ENCODE measurements around the gene NF1. TPM values are rescaled to one million over a fixed set of nuclear protein-coding genes. Genes with fewer than 3 reads are reported as not detected.
A peak's percentile ranks its signal among the peaks of the same experiment; 100 is the strongest.
"Not testable (repeated sequence)": the region's sequence is repeated elsewhere in the genome, so short reads cannot be mapped to it uniquely, and the experiment has no call there.

Gene NF1
- polyA plus RNA-seq, 3 donors, result 1.2 to 7.4 (median 2.1) TPM

GRCh38 chr17:31379597-31380205 lies 284.9 kb downstream of the NF1 start:
- H3K27me3 ChIP-seq (ENCODE audit: control insufficient read depth in 2 of 2, insufficient read depth in 2 of 2, low read length in 2 of 2), result no peaks in the 10 kb centered on the region
- Mint-ChIP-seq H3K36me3 (peaks cover 9 to 14% of the 10 kb centered on the region in 2 donors), H3K4me3 (no peak overlapping the region), H3K27me3 (ENCODE audit: low read depth in 3 of 3) (no peaks in the 10 kb centered on the region), H3K9me3 (no peaks in the 10 kb centered on the region), H3K4me1 (no peaks in the 10 kb centered on the region), H3K27ac (peak overlapping the region in 1 of 7 donors; percentile 63)
- H3K4me3 ChIP-seq (replicated peaks in 1 of 3; ENCODE audit: low read depth in 2 of 3, low read length in 3 of 3), result no peak overlapping the region
- H3K9me3 ChIP-seq (replicated peaks in 1 of 2; ENCODE audit: control insufficient read depth in 1 of 2, insufficient read depth in 1 of 2, low read length in 2 of 2), result no peaks in the 10 kb centered on the region
- peaks cover 0 to under 1% of the 10 kb centered on the region in 2 donors for H3K4me1 ChIP-seq (ENCODE audit: control insufficient read depth in 1 of 2, insufficient read depth in 2 of 2, low read length in 2 of 2)
- H2AFZ ChIP-seq (ENCODE audit: insufficient read depth, low read depth, low read length, poor library complexity, severe bottlenecking), result no peak overlapping the region
- no peaks in the 10 kb centered on the region for H3K79me2 ChIP-seq (ENCODE audit: insufficient read depth, low read length)
- TF ChIP-seq, protein P1, sequence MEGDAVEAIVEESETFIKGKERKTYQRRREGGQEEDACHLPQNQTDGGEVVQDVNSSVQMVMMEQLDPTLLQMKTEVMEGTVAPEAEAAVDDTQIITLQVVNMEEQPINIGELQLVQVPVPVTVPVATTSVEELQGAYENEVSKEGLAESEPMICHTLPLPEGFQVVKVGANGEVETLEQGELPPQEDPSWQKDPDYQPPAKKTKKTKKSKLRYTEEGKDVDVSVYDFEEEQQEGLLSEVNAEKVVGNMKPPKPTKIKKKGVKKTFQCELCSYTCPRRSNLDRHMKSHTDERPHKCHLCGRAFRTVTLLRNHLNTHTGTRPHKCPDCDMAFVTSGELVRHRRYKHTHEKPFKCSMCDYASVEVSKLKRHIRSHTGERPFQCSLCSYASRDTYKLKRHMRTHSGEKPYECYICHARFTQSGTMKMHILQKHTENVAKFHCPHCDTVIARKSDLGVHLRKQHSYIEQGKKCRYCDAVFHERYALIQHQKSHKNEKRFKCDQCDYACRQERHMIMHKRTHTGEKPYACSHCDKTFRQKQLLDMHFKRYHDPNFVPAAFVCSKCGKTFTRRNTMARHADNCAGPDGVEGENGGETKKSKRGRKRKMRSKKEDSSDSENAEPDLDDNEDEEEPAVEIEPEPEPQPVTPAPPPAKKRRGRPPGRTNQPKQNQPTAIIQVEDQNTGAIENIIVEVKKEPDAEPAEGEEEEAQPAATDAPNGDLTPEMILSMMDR (IDR thresholded peaks at IDR 0.05), result no peak
- H3K27ac ChIP-seq (ENCODE audit: low read depth in 1 of 2, low read length in 2 of 2), result no peak overlapping the region
- no peaks in the 10 kb centered on the region for H3K36me3 ChIP-seq (replicated peaks in 1 of 2; ENCODE audit: control insufficient read depth in 1 of 2, insufficient read depth in 2 of 2, low read length in 2 of 2)
- WGBS (ENCODE audit: insufficient coverage), result no CpG with 5 or more reads among the region's 1 CpG
- intact Hi-C loops (cut with micrococcal nuclease), result no loop called here
- no peak overlapping the region for H3K9ac ChIP-seq (ENCODE audit: insufficient read depth, low read length, poor library complexity, severe bottlenecking)
- DNase-seq, result no peak
- no peaks in the 10 kb centered on the region for H4K20me1 ChIP-seq (ENCODE audit: insufficient read depth, low read length)
- H3K4me2 ChIP-seq (replicated peaks; ENCODE audit: extremely low read depth, low read length, poor library complexity, severe bottlenecking), result no peak overlapping the region

DNA sequence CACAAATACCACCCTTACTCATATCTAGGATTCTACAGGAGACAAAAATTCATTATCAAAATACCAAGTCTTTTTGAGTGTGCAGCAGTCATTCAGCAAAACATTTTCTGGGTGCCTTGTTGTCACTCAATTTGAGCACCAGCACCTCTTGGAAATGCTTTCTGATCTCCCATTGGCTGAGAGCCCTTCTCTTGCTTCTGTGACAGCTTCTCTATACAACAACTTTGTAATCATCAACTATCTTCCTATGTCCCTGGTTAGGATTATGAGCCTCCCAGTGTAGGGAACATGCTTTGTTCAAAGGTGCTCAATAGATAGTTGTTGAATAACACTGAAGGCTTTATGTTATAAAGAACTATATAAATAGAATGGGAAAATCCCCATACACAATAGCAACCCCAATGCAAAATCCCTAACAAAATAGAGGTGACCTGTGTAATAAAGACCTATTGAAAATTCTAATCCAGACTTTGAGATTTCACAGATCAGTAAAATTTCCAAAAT lies 286.4 kb downstream of the NF1 start:
- no peaks in the 10 kb centered on the region for H3K27me3 ChIP-seq (ENCODE audit: control insufficient read depth in 2 of 2, insufficient read depth in 2 of 2, low read length in 2 of 2)
- H2AFZ ChIP-seq (ENCODE audit: insufficient read depth, low read depth, low read length, poor library complexity, severe bottlenecking), result no peak overlapping the region
- H3K4me1 Mint-ChIP-seq, result no peaks in the 10 kb centered on the region
- no peak overlapping the region for H3K4me3 ChIP-seq (replicated peaks in 1 of 3; ENCODE audit: low read depth in 2 of 3, low read length in 3 of 3)
- H3K79me2 ChIP-seq (ENCODE audit: insufficient read depth, low read length), result no peaks in the 10 kb centered on the region
- H3K4me2 ChIP-seq (replicated peaks; ENCODE audit: extremely low read depth, low read length, poor library complexity, severe bottlenecking), result no peak overlapping the region
- H3K9me3 ChIP-seq (replicated peaks in 1 of 2; ENCODE audit: control insufficient read depth in 1 of 2, insufficient read depth in 1 of 2, low read length in 2 of 2), result no peaks in the 10 kb centered on the region
- no peak overlapping the region for H3K27ac ChIP-seq (ENCODE audit: low read depth in 1 of 2, low read length in 2 of 2)
- H3K36me3 ChIP-seq (replicated peaks in 1 of 2; ENCODE audit: control insufficient read depth in 1 of 2, insufficient read depth in 2 of 2, low read length in 2 of 2), result no peaks in the 10 kb centered on the region
- H3K4me3 Mint-ChIP-seq, result no peak overlapping the region
- H3K9me3 Mint-ChIP-seq, result peaks cover 0 to 2% (median 0%) of the 10 kb centered on the region in 7 donors
- intact Hi-C loops (cut with micrococcal nuclease), result no loop called here
- H3K36me3 Mint-ChIP-seq, result peaks cover 9 to 14% of the 10 kb centered on the region in 2 donors
- peaks cover 0 to 3% (median 3%) of the 10 kb centered on the region in 3 donors for H3K27me3 Mint-ChIP-seq (ENCODE audit: low read depth in 3 of 3)
- no peaks in the 10 kb centered on the region for H3K4me1 ChIP-seq (ENCODE audit: control insufficient read depth in 1 of 2, insufficient read depth in 2 of 2, low read length in 2 of 2)
- no peak overlapping the region for H3K27ac Mint-ChIP-seq
- no peak overlapping the region for H3K9ac ChIP-seq (ENCODE audit: insufficient read depth, low read length, poor library complexity, severe bottlenecking)
- DNase-seq, result no peak
- TF ChIP-seq, protein P1 (IDR thresholded peaks at IDR 0.05), result no peak
- H4K20me1 ChIP-seq (ENCODE audit: insufficient read depth, low read length), result no peaks in the 10 kb centered on the region

- H3K27ac Mint-ChIP-seq; H3K4me3 Mint-ChIP-seq; H4K20me1 ChIP-seq (ENCODE audit: insufficient read depth, low read length); H3K4me3 ChIP-seq (replicated peaks in 1 of 3; ENCODE audit: low read depth in 2 of 3, low read length in 3 of 3); H2AFZ ChIP-seq (ENCODE audit: insufficient read depth, low read depth, low read length, poor library complexity, severe bottlenecking); H3K36me3 ChIP-seq (replicated peaks in 1 of 2; ENCODE audit: control insufficient read depth in 1 of 2, insufficient read depth in 2 of 2, low read length in 2 of 2); H3K27me3 ChIP-seq (ENCODE audit: control insufficient read depth in 2 of 2, insufficient read depth in 2 of 2, low read length in 2 of 2); H3K79me2 ChIP-seq (ENCODE audit: insufficient read depth, low read length); H3K4me1 Mint-ChIP-seq; H3K9ac ChIP-seq (ENCODE audit: insufficient read depth, low read length, poor library complexity, severe bottlenecking); H3K4me2 ChIP-seq (replicated peaks; ENCODE audit: extremely low read depth, low read length, poor library complexity, severe bottlenecking); H3K27me3 Mint-ChIP-seq (ENCODE audit: low read depth in 3 of 3); H3K9me3 Mint-ChIP-seq; H3K9me3 ChIP-seq (replicated peaks in 1 of 2; ENCODE audit: control insufficient read depth in 1 of 2, insufficient read depth in 1 of 2, low read length in 2 of 2); DNase-seq; H3K4me1 ChIP-seq (ENCODE audit: control insufficient read depth in 1 of 2, insufficient read depth in 2 of 2, low read length in 2 of 2); H3K36me3 Mint-ChIP-seq; H3K27ac ChIP-seq (ENCODE audit: low read depth in 1 of 2, low read length in 2 of 2); intact Hi-C loops (cut with micrococcal nuclease): not testable (repeated sequence)
- 99% methylated on average over 7 of the region's 11 CpGs for WGBS (ENCODE audit: insufficient coverage)
Observed at GRCh38 chr17:31382668-31383275, 288.0 kb downstream of the NF1 start.
